Keratinocyte (primary cell): ENCODE measurements around the gene ADGRV1. TPM values are rescaled to one million over a fixed set of nuclear protein-coding genes. Genes with fewer than 3 reads are reported as not detected.

Source experiments
- DNase-seq: peaks from one replicate; pipeline ENCODE4 v3.0.0-alpha.2; 2011; ENCODE audit warnings: low read depth, missing footprints, low spot score
- FAIRE-seq: peaks from 2 replicates; lab custom pipeline; 2011; peaks lifted over from hg19 to GRCh38; lab: Jason Lieb, UNC
- H2AFZ ChIP-seq: 2 replicates; pipeline ENCODE4 v1.6.0; 2012; ENCODE audit warnings: low read length, control low read depth, inconsistent platforms; ENCODE audit not compliant: control insufficient read depth
- H3K27ac ChIP-seq: 2 replicates; pipeline ENCODE4 v1.5.1; 2011; ENCODE audit warnings: low read length; ENCODE audit not compliant: control insufficient read depth, insufficient read depth
- H3K27me3 ChIP-seq: 3 replicates; pipeline ENCODE4 v1.6.0; 2011; ENCODE audit warnings: low read length; ENCODE audit not compliant: control insufficient read depth, insufficient read depth; ENCODE audit errors: extremely low read depth
- H3K36me3 ChIP-seq, 2 experiments: 2 replicates in 1 of 2; 3 replicates in 1 of 2; pipeline ENCODE4 v1.5.1; 2011; ENCODE audit warnings: low read length in 2 of 2, mild to moderate bottlenecking in 1 of 2; ENCODE audit not compliant: control insufficient read depth in 2 of 2, insufficient read depth in 2 of 2; ENCODE audit errors: extremely low read depth in 1 of 2
- H3K4me1 ChIP-seq: 3 replicates; pipeline ENCODE4 v1.5.1; 2011; ENCODE audit warnings: low read length; ENCODE audit not compliant: control insufficient read depth, insufficient read depth; ENCODE audit errors: extremely low read depth
- H3K4me2 ChIP-seq: 3 replicates; pipeline ENCODE4 v1.6.0; 2011; ENCODE audit warnings: low read depth, low read length; ENCODE audit not compliant: control insufficient read depth, insufficient read depth; ENCODE audit errors: extremely low read depth
- H3K4me3 ChIP-seq, 3 experiments: fragments of 200-600 bp in 1 of 3; sonication (generic) in 1 of 3; 2 replicates in 2 of 3; 3 replicates in 1 of 3; pipeline ENCODE4 v1.5.1; 2011 to 2016; ENCODE audit warnings: low read length in 3 of 3, mild to moderate bottlenecking in 3 of 3, control low read depth in 2 of 3, inconsistent platforms in 1 of 3, low read depth in 1 of 3, mixed read lengths in 1 of 3, mixed run types in 1 of 3, moderate library complexity in 1 of 3; ENCODE audit not compliant: control insufficient read depth in 2 of 3, insufficient read depth in 2 of 3; ENCODE audit errors: extremely low read depth in 1 of 3
- H3K79me2 ChIP-seq: 2 replicates; pipeline ENCODE4 v1.6.0; 2012; ENCODE audit warnings: low read length; ENCODE audit not compliant: control insufficient read depth, insufficient read depth
- H3K9ac ChIP-seq: 3 replicates; pipeline ENCODE4 v1.6.0; 2011; ENCODE audit warnings: low read length; ENCODE audit not compliant: control insufficient read depth, insufficient read depth; ENCODE audit errors: extremely low read depth
- H3K9me1 ChIP-seq: 3 replicates; pipeline ENCODE4 v1.6.0; 2011; ENCODE audit warnings: low read length; ENCODE audit not compliant: control insufficient read depth, insufficient read depth; ENCODE audit errors: extremely low read depth
- H3K9me3 ChIP-seq: 2 replicates; pipeline ENCODE4 v1.5.1; 2012; ENCODE audit warnings: low read depth, low read length; ENCODE audit not compliant: control insufficient read depth
- H4K20me1 ChIP-seq: 3 replicates; pipeline ENCODE4 v1.6.0; 2011; ENCODE audit warnings: low read length; ENCODE audit not compliant: control insufficient read depth, insufficient read depth; ENCODE audit errors: extremely low read depth
- CTCF ChIP-seq, 3 experiments: IDR thresholded peaks in 1 of 3; conservative IDR thresholded peaks in 1 of 3; optimal IDR thresholded peaks in 1 of 3; 2 replicates in 2 of 3; 3 replicates in 1 of 3; pipeline versions ENCODE3 to v1.5.1; 2011; ENCODE audit warnings: low read length in 3 of 3, mild to moderate bottlenecking in 3 of 3, moderate library complexity in 2 of 3, control low read depth in 1 of 3, inconsistent platforms in 1 of 3; ENCODE audit not compliant: insufficient read depth in 2 of 3; ENCODE audit errors: extremely low read depth in 1 of 3
- EZH2 ChIP-seq: IDR thresholded peaks from one replicate; pipeline ENCODE4 v1.6.1; 2012; ENCODE audit warnings: inconsistent platforms, mild to moderate bottlenecking, low read length, moderate library complexity
- dilution Hi-C: fragments of 300-500 bp; cut with MboI; formaldehyde crosslinking; loops from one replicate; pipeline ENCODE4 v1.7.0; 2020; ENCODE audit warnings: low sequenced_read_pairs; ENCODE audit not compliant: extremely low pct_ligation_motif_present
- polyA plus RNA-seq, 5 experiments: library from polyadenylated mRNA; depleted of rRNA in 3 of 5; stranded (reverse) in 3 of 5; stranded (forward) in 1 of 5; unstranded in 1 of 5; fragments of >200 nt; gene quantifications; 1 replicate in 1 of 5; 2 replicates in 3 of 5; 3 replicates in 1 of 5; pipeline versions ENCODE4 v1.2.1 to v1.2.3, GENCODE V29; 2011 to 2012; ENCODE audit warnings: missing spikeins in 2 of 5, low read depth in 1 of 5, low replicate concordance in 1 of 5

The ADGRV1 gene
- polyA plus RNA-seq, 1 donor (not counting 4 experiments of a cell fraction or from before 2014, with no cell fraction given): 0.05 TPM

- H3K9ac ChIP-seq: no peak overlapping the region
- H3K36me3 ChIP-seq: no peaks in the 10 kb centered on the region
- H3K4me1 ChIP-seq: peaks cover 13% of the 10 kb centered on the region
- dilution Hi-C loops: no loop called here
- no peaks in the 10 kb centered on the region for H4K20me1 ChIP-seq
- peak overlapping the region; percentile 19 for H3K27ac ChIP-seq
- H3K4me3 ChIP-seq: no peak overlapping the region
- DNase-seq: peak; percentile 38
- peak; percentile 94 for FAIRE-seq
- TF ChIP-seq EZH2: no peak
- no peak for TF ChIP-seq CTCF (optimal IDR thresholded peaks at IDR 0.05 in 1 of 3, IDR thresholded peaks at IDR 0.05 in 1 of 3, conservative IDR thresholded peaks at IDR 0.05 in 1 of 3; ENCODE audit: extremely low read depth in 1 of 3, insufficient read depth in 2 of 3, low read length in 3 of 3)
- no peaks in the 10 kb centered on the region for H3K9me3 ChIP-seq
- no peak overlapping the region for H2AFZ ChIP-seq
- no peaks in the 10 kb centered on the region for H3K27me3 ChIP-seq
- H3K4me2 ChIP-seq: peak overlapping the region; percentile 17
- H3K9me1 ChIP-seq: no peaks in the 10 kb centered on the region
- H3K79me2 ChIP-seq: no peaks in the 10 kb centered on the region
Observed at GRCh38 chr5:91058575-91058974, 500.0 kb downstream of the ADGRV1 start.

GRCh38 chr5:91059409-91059808 lies 500.8 kb downstream of the ADGRV1 start:
- no peak for TF ChIP-seq CTCF (optimal IDR thresholded peaks at IDR 0.05 in 1 of 3, IDR thresholded peaks at IDR 0.05 in 1 of 3, conservative IDR thresholded peaks at IDR 0.05 in 1 of 3; ENCODE audit: extremely low read depth in 1 of 3, insufficient read depth in 2 of 3, low read length in 3 of 3)
- FAIRE-seq (no peak), DNase-seq (no peak)
- no peaks in the 10 kb centered on the region for H3K36me3 ChIP-seq
- H3K27ac ChIP-seq: no peak overlapping the region
- no peak overlapping the region for H3K4me2 ChIP-seq
- no peaks in the 10 kb centered on the region for H3K27me3 ChIP-seq
- H3K4me3 ChIP-seq: no peak overlapping the region
- no peaks in the 10 kb centered on the region for H3K79me2 ChIP-seq
- H3K9ac ChIP-seq: no peak overlapping the region
- no peaks in the 10 kb centered on the region for H4K20me1 ChIP-seq
- dilution Hi-C loops: no loop called here
- no peaks in the 10 kb centered on the region for H3K9me3 ChIP-seq
- peaks cover 13% of the 10 kb centered on the region for H3K4me1 ChIP-seq
- no peaks in the 10 kb centered on the region for H3K9me1 ChIP-seq
- no peak overlapping the region for H2AFZ ChIP-seq
